SK-N-SH treated with all-trans-retinoic acid at 6 μM for 48 hours (cell line): ENCODE data around the gene PDGFA.

Experiments used
- GLIS3 ChIP-seq: fragments of 250-450 bp; sonication (Bioruptor Pico); IDR thresholded peaks from 2 replicates; pipeline ENCODE4 v1.5.0; 2020; ENCODE audit warnings: mild to moderate bottlenecking, moderate library complexity
- RARB ChIP-seq: fragments of 250-450 bp; sonication (Bioruptor Pico); IDR thresholded peaks from 2 replicates; pipeline ENCODE4 v1.8.0; 2021; ENCODE audit warnings: mild to moderate bottlenecking, moderate library complexity
- TOX ChIP-seq: fragments of 250-450 bp; sonication (Bioruptor Pico); IDR thresholded peaks from 2 replicates; pipeline ENCODE4 v1.8.0; 2021; ENCODE audit warnings: mild to moderate bottlenecking, moderate library complexity, borderline replicate concordance
- TF ChIP-seq, protein P1 (sequence below): fragments of 250-450 bp; sonication (Bioruptor Pico); IDR thresholded peaks from 2 replicates; pipeline ENCODE4 v1.5.1; 2020; ENCODE audit warnings: low read depth, mild to moderate bottlenecking, moderate library complexity

DNA sequence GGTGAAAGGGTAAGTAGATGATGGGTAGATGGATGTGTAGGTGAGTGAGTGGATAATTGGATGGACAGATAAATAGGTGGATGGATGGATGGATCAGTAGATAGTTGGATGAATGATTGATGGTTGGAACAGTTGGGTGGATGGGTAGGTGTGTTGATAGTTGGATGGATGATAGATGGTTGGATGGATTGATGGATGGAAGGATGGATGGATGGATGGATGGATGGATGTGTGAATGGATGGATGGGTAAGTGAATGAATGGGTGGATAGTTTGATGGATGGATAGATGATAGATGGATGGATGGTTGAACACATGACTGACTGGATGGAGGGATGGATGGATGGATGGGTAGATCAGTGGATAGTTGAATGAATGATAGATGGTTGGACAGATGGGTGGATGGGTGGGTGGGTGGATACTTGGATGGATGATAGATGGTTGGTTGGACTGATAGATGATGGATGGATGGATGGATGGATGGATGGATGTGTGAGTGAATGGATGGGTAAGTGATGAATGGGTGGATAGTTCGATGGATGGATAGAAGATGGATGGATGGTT, 37.0 kb downstream of the PDGFA start:
- TF ChIP-seq GLIS3 (no peak), RARB (CRISPR knock-in tag) (no peak), TOX (CRISPR knock-in tag) (no peak)
- TF ChIP-seq, protein P1, sequence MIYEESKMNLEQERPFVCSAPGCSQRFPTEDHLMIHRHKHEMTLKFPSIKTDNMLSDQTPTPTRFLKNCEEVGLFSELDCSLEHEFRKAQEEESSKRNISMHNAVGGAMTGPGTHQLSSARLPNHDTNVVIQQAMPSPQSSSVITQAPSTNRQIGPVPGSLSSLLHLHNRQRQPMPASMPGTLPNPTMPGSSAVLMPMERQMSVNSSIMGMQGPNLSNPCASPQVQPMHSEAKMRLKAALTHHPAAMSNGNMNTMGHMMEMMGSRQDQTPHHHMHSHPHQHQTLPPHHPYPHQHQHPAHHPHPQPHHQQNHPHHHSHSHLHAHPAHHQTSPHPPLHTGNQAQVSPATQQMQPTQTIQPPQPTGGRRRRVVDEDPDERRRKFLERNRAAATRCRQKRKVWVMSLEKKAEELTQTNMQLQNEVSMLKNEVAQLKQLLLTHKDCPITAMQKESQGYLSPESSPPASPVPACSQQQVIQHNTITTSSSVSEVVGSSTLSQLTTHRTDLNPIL (CRISPR knock-in tag): no peak
